ENCODE measurements around the gene TEN1. TPM values are rescaled to one million over a fixed set of nuclear protein-coding genes. Genes with fewer than 3 reads are reported as not detected.

TEN1 gene
- total RNA-seq (23.8 and 27.4 TPM in 2 replicates), polyA plus RNA-seq (15.6 and 26.9 TPM in 2 replicates)

- peak; percentile 98 for DNase-seq (ENCODE audit: low read depth in 1 of 2, low spot score in 1 of 2)
- H3K4me3 ChIP-seq: peak within 1 kb of the TSS; percentile 52
- H3K27ac ChIP-seq: peak within 1 kb of the TSS; percentile 97
- peak; percentile 26 for TF ChIP-seq CTCF (IDR thresholded peaks at IDR 0.05; ENCODE audit: low read depth, low read length)
- H3K27me3 ChIP-seq: no peaks in the 10 kb centered on the region
- no peaks in the 10 kb centered on the region for H3K9me3 ChIP-seq (ENCODE audit: low read depth)
- H3K36me3 ChIP-seq: no peaks in the 10 kb centered on the region
- peaks cover 12% of the 10 kb centered on the region for H3K4me1 ChIP-seq (ENCODE audit: low read depth)
Measured at GRCh38 chr17:75978938-75979704, at the start of gene TEN1, which contains the start of gene ACOX1. Gene TEN1 (plus strand): TSS chr17:75979240. CDS start chr17:75986193, 6,953 bp downstream. Gene ACOX1 (minus strand): TSS chr17:75979166. CDS start chr17:75979073, 93 bp downstream.

- no peaks in the 10 kb centered on the region for H3K9me3 ChIP-seq (ENCODE audit: low read depth)
- H3K27me3 ChIP-seq: no peaks in the 10 kb centered on the region
- no peaks in the 10 kb centered on the region for H3K36me3 ChIP-seq
- no peaks in the 10 kb centered on the region for H3K4me1 ChIP-seq (ENCODE audit: low read depth)
- no peak for DNase-seq (ENCODE audit: low read depth in 1 of 2, low spot score in 1 of 2)
- no peak overlapping the region for H3K27ac ChIP-seq
- no peak overlapping the region for H3K4me3 ChIP-seq
- TF ChIP-seq CTCF (IDR thresholded peaks at IDR 0.05; ENCODE audit: low read depth, low read length): no peak
Measured at GRCh38 chr17:75931062-75931461, 48.0 kb upstream of the TEN1 start.

DNA sequence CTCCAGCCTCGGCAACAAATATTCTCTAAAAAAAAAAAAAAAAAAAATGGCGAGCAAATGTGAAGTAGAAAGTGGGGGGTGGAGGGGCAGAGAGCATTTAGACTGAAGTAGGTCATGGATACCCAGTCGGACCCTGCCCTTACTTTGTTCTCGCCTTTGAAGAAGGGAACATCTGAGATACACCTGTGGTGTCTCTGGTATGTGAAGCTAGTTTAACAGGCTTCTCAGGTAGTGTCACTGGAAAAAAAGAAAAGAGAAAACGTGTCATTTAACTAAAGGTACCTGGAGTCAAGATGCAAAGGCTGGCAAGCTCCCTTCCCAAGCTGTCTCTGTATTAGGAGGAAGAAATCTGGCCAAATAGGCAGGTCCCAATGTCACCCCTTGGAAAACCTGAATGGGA is 46.2 kb upstream of the TEN1 start:
- H3K4me3 ChIP-seq: no peak overlapping the region
- TF ChIP-seq CTCF (IDR thresholded peaks at IDR 0.05; ENCODE audit: low read depth, low read length): no peak
- no peak for DNase-seq (ENCODE audit: low read depth in 1 of 2, low spot score in 1 of 2)
- H3K36me3 ChIP-seq: no peaks in the 10 kb centered on the region
- H3K9me3 ChIP-seq (ENCODE audit: low read depth): no peaks in the 10 kb centered on the region
- no peaks in the 10 kb centered on the region for H3K4me1 ChIP-seq (ENCODE audit: low read depth)
- no peaks in the 10 kb centered on the region for H3K27me3 ChIP-seq
- H3K27ac ChIP-seq: no peak overlapping the region

DNA sequence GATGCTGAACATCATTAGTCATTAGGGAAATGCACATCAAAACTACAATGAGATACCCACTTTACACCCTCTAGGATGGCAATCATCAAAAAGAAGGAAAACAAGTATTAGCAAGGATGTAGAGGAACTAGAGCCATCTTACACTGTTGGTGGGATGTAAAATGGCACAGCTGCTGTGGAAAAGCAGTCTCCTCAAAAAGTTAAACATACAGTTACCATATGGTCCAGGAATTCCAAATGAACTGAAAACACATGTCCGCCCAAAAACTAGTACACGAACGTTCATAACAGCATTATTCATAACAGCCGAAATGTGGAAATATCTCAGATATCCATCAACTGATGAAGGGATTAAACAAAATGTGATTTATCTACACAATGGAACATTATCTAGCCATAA is 45.2 kb upstream of the TEN1 start:
- H3K4me1 ChIP-seq (ENCODE audit: low read depth): no peaks in the 10 kb centered on the region
- DNase-seq (ENCODE audit: low read depth in 1 of 2, low spot score in 1 of 2): no peak
- no peak overlapping the region for H3K27ac ChIP-seq
- no peak for TF ChIP-seq CTCF (IDR thresholded peaks at IDR 0.05; ENCODE audit: low read depth, low read length)
- no peaks in the 10 kb centered on the region for H3K9me3 ChIP-seq (ENCODE audit: low read depth)
- H3K27me3 ChIP-seq: no peaks in the 10 kb centered on the region
- H3K36me3 ChIP-seq: no peaks in the 10 kb centered on the region
- no peak overlapping the region for H3K4me3 ChIP-seq

DNA sequence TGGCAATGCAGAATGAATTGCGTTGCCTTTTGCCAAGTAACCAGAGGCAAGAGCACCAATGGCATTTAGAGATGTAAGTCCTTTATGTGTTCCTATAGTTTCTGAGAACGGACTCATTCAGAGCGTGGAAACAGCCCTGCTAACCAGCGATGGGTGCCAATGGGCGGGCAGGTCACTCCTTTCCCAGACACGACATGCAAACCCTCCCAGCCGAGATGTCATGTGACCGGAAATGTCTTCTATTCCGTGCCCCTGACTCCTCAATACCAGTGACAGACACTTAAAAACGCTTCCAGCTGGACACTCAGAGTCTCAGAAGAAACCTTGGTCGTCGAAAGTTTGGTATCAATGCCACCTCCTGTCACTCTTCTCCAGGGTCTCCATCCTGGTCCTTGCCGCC is 41.4 kb upstream of the TEN1 start:
- H3K9me3 ChIP-seq (ENCODE audit: low read depth): no peaks in the 10 kb centered on the region
- no peak for DNase-seq (ENCODE audit: low read depth in 1 of 2, low spot score in 1 of 2)
- TF ChIP-seq CTCF (IDR thresholded peaks at IDR 0.05; ENCODE audit: low read depth, low read length): no peak
- H3K27me3 ChIP-seq: no peaks in the 10 kb centered on the region
- H3K36me3 ChIP-seq: no peaks in the 10 kb centered on the region
- H3K27ac ChIP-seq: no peak overlapping the region
- no peak overlapping the region for H3K4me3 ChIP-seq
- H3K4me1 ChIP-seq (ENCODE audit: low read depth): peaks cover 3% of the 10 kb centered on the region
